ENCODE data around the gene CAPN9. TPM values are rescaled to one million over a fixed set of nuclear protein-coding genes. Genes with fewer than 3 reads are reported as not detected.
"Not testable (repeated sequence)": the region's sequence is repeated elsewhere in the genome, so short reads cannot be mapped to it uniquely, and the experiment has no call there.

Gene CAPN9
- total RNA-seq, 1 experiment from 2014 or later = not detected

GRCh38 chr1:230709619-230710542 lies 37.3 kb upstream of the CAPN9 start:
- no peak for DNase-seq (ENCODE audit: low read depth)

- DNase-seq (ENCODE audit: low read depth) = no peak
Measured at GRCh38 chr1:230710543-230710904, 36.7 kb upstream of the CAPN9 start.

- DNase-seq (ENCODE audit: low read depth) = no peak
Measured at GRCh38 chr1:230711245-230711644, 35.9 kb upstream of the CAPN9 start.

- DNase-seq (ENCODE audit: low read depth) = no peak
Measured at GRCh38 chr1:230712470-230712942, 34.7 kb upstream of the CAPN9 start.

- DNase-seq (ENCODE audit: low read depth) = no peak
Measured at GRCh38 chr1:230713138-230713537, 34.0 kb upstream of the CAPN9 start.

- no peak for DNase-seq (ENCODE audit: low read depth)
Measured at GRCh38 chr1:230713547-230713914, 33.7 kb upstream of the CAPN9 start.

- peak; percentile 40 for DNase-seq (ENCODE audit: low read depth)
Measured at GRCh38 chr1:230713915-230714764, 33.0 kb upstream of the CAPN9 start, which contains the start of gene AGT. Gene AGT (minus strand): TSS chr1:230714122. CDS start chr1:230710823, 3,299 bp downstream.

GRCh38 chr1:230715510-230715909 lies 31.7 kb upstream of the CAPN9 start:
- no peak for DNase-seq (ENCODE audit: low read depth)

GRCh38 chr1:230716453-230716852 lies 30.7 kb upstream of the CAPN9 start:
- DNase-seq (ENCODE audit: low read depth) = not testable (repeated sequence)

- no peak for DNase-seq (ENCODE audit: low read depth)
Measured at GRCh38 chr1:230717251-230717650, 29.9 kb upstream of the CAPN9 start.

- not testable (repeated sequence) for DNase-seq (ENCODE audit: low read depth)
Measured at GRCh38 chr1:230721849-230722522, 25.2 kb upstream of the CAPN9 start.

GRCh38 chr1:230725256-230726012 lies 21.8 kb upstream of the CAPN9 start:
- DNase-seq (ENCODE audit: low read depth) = no peak

- DNase-seq (ENCODE audit: low read depth) = no peak
Measured at GRCh38 chr1:230728710-230729392, 18.3 kb upstream of the CAPN9 start.

- no peak for DNase-seq (ENCODE audit: low read depth)
Measured at GRCh38 chr1:230730977-230731376, 16.2 kb upstream of the CAPN9 start.

- peak; percentile 38 for DNase-seq (ENCODE audit: low read depth)
Measured at GRCh38 chr1:230735447-230735846, 11.7 kb upstream of the CAPN9 start.

GRCh38 chr1:230737622-230738262 lies 9.4 kb upstream of the CAPN9 start:
- no peak for DNase-seq (ENCODE audit: low read depth)

GRCh38 chr1:230739564-230740290 lies 7.5 kb upstream of the CAPN9 start:
- no peak for DNase-seq (ENCODE audit: low read depth)

- no peak for DNase-seq (ENCODE audit: low read depth)
Measured at GRCh38 chr1:230743899-230744298, 3.3 kb upstream of the CAPN9 start.

GRCh38 chr1:230744382-230744781 lies 2.8 kb upstream of the CAPN9 start:
- no peak for DNase-seq (ENCODE audit: low read depth)
